Measurements from ENCODE around the gene BRCA1.
A peak's percentile ranks its signal among the peaks of the same experiment; 100 is the strongest.
"Not testable (repeated sequence)": the region's sequence is repeated elsewhere in the genome, so short reads cannot be mapped to it uniquely, and the experiment has no call there.

The BRCA1 gene

GRCh38 chr17:43003542-43004172, 121.5 kb downstream of the BRCA1 start:
- peak; percentile 54 for DNase-seq (ENCODE audit: low spot score)

DNA sequence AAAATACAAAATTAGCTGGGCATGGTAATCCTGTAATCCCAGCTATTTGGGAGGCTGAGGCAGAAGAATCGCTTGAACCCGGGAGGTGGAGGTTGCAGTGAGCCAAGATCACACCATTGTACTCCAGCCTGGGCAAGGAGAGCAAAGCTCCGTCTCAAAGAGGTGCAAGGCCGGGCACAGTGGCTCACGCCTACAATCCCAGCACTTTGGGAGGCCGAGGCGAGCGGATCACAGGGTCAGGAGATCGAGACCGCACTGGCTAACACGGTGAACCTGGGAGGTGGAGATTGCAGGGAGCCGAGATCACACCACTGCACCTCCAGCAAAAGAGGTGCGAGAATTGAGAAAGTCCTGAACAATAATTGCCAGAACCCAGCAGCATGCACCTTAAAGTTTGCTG, 124.3 kb downstream of the BRCA1 start:
- not testable (repeated sequence) for DNase-seq (ENCODE audit: low spot score)

- no peak for DNase-seq (ENCODE audit: low spot score)
Measured at GRCh38 chr17:42999003-42999525, 126.1 kb downstream of the BRCA1 start.

GRCh38 chr17:42997984-42998938, 126.9 kb downstream of the BRCA1 start, which contains the start of gene RPL27:
TSS of gene RPL27 (plus strand) at chr17:42998419. CDS start at chr17:42998751, 332 bp downstream.
- peak; percentile 100 for DNase-seq (ENCODE audit: low spot score)

- DNase-seq (ENCODE audit: low spot score) = no peak
Measured at GRCh38 chr17:42997390-42997983, 127.7 kb downstream of the BRCA1 start.
